HG03342 (cell line): ENCODE data around the gene CITED1.

Experiments
- ATAC-seq: cut with Tn5 transposase; IDR thresholded peaks from one replicate; pipeline ENCODE4 v1.9.1; 2021; ENCODE audit warnings: mild to moderate bottlenecking, moderate library complexity; ENCODE audit not compliant: unreplicated experiment

CITED1 gene

GRCh38 chrX:72309297-72310071, 3.8 kb upstream of the CITED1 start:
- no peak for ATAC-seq

- no peak for ATAC-seq
These were observed 3.0 kb upstream of the CITED1 start for GRCh38 chrX:72308566-72309296.

- ATAC-seq = no peak
These were observed 2.5 kb upstream of the CITED1 start for GRCh38 chrX:72308209-72308565.

GRCh38 chrX:72307646-72308051, 1.9 kb upstream of the CITED1 start:
- no peak for ATAC-seq

GRCh38 chrX:72306851-72307645, 1.3 kb upstream of the CITED1 start:
- ATAC-seq = peak; percentile 58

GRCh38 chrX:72306085-72306801, 529 bp upstream of the CITED1 start:
- no peak for ATAC-seq

GRCh38 chrX:72304877-72305276, 837 bp downstream of the CITED1 start:
- no peak for ATAC-seq

- no peak for ATAC-seq
These were observed 3.9 kb downstream of the CITED1 start for GRCh38 chrX:72301781-72302180.

- no peak for ATAC-seq
These were observed 5.7 kb downstream of the CITED1 start for GRCh38 chrX:72299891-72300630.

GRCh38 chrX:72297953-72298730, 7.6 kb downstream of the CITED1 start:
- no peak for ATAC-seq

- ATAC-seq = no peak
These were observed 8.7 kb downstream of the CITED1 start for GRCh38 chrX:72296991-72297390.

GRCh38 chrX:72295745-72296144, 10.0 kb downstream of the CITED1 start:
- ATAC-seq = no peak

GRCh38 chrX:72294497-72294896, 11.2 kb downstream of the CITED1 start:
- ATAC-seq = no peak

- ATAC-seq = no peak
These were observed 23.4 kb downstream of the CITED1 start for GRCh38 chrX:72282302-72282701.

GRCh38 chrX:72280321-72280845, 25.3 kb downstream of the CITED1 start:
- no peak for ATAC-seq

- ATAC-seq = peak; percentile 2
These were observed 29.2 kb downstream of the CITED1 start for GRCh38 chrX:72276478-72276953.

- no peak for ATAC-seq
These were observed 31.2 kb downstream of the CITED1 start for GRCh38 chrX:72274526-72274925.

GRCh38 chrX:72273718-72274117, 32.0 kb downstream of the CITED1 start:
- no peak for ATAC-seq

- ATAC-seq = no peak
These were observed 32.8 kb downstream of the CITED1 start for GRCh38 chrX:72272868-72273267.
